Stimulated activated CD4-positive, alpha-beta T cell treated with anti-CD3 and anti-CD28 coated beads, TNF-alpha, amount 100 ng/mL, for 4 hours (primary cell): Measurements from ENCODE around the gene SH3GL3.

ENCODE experiments used
- DNase-seq, 3 experiments: peaks; one replicate each; pipeline ENCODE4 v3.0.0-alpha.2; 2020; ENCODE audit warnings: low read depth in 3 of 3

SH3GL3 gene

GRCh38 chr15:83569341-83569740, 122.2 kb downstream of the SH3GL3 start:
- no peak for DNase-seq

GRCh38 chr15:83570756-83571155, 123.6 kb downstream of the SH3GL3 start:
- no peak for DNase-seq

- no peak for DNase-seq
Measured at GRCh38 chr15:83571820-83572707, 124.9 kb downstream of the SH3GL3 start.

GRCh38 chr15:83574345-83574744, 127.2 kb downstream of the SH3GL3 start:
- DNase-seq: no peak

GRCh38 chr15:83578691-83579090, 131.6 kb downstream of the SH3GL3 start:
- no peak for DNase-seq

- no peak for DNase-seq
Measured at GRCh38 chr15:83581381-83581780, 134.2 kb downstream of the SH3GL3 start.

GRCh38 chr15:83582381-83582780, 135.2 kb downstream of the SH3GL3 start:
- no peak for DNase-seq

- no peak for DNase-seq
Measured at GRCh38 chr15:83585601-83586335, 138.6 kb downstream of the SH3GL3 start.

- DNase-seq: no peak
Measured at GRCh38 chr15:83587091-83587490, 139.9 kb downstream of the SH3GL3 start.

- no peak for DNase-seq
Measured at GRCh38 chr15:83588441-83588840, 141.3 kb downstream of the SH3GL3 start.

GRCh38 chr15:83592370-83593040, 145.4 kb downstream of the SH3GL3 start:
- no peak for DNase-seq

- DNase-seq: no peak
Measured at GRCh38 chr15:83595191-83595590, 148.1 kb downstream of the SH3GL3 start.

- no peak for DNase-seq
Measured at GRCh38 chr15:83598031-83598430, 150.9 kb downstream of the SH3GL3 start.

GRCh38 chr15:83602021-83602420, 154.9 kb downstream of the SH3GL3 start:
- DNase-seq: no peak

- no peak for DNase-seq
Measured at GRCh38 chr15:83604549-83604948, 157.4 kb downstream of the SH3GL3 start.

- DNase-seq: no peak
Measured at GRCh38 chr15:83605111-83605945, 158.2 kb downstream of the SH3GL3 start.

- DNase-seq: no peak
Measured at GRCh38 chr15:83610132-83610531, 163.0 kb downstream of the SH3GL3 start.

GRCh38 chr15:83610901-83611685, 164.0 kb downstream of the SH3GL3 start:
- DNase-seq: no peak

- DNase-seq: no peak
Measured at GRCh38 chr15:83612226-83612625, 165.1 kb downstream of the SH3GL3 start.

GRCh38 chr15:83612898-83613635, 165.9 kb downstream of the SH3GL3 start:
- no peak for DNase-seq
